Measurements from ENCODE around the gene HSD11B1. TPM values are rescaled to one million over a fixed set of nuclear protein-coding genes. Genes with fewer than 3 reads are reported as not detected.

Gene HSD11B1
- total RNA-seq, 1 experiment from 2014 or later, result not detected

GRCh38 chr1:209755926-209756614 lies 51.4 kb downstream of the HSD11B1 start, which contains the start of gene TRAF3IP3:
Gene TRAF3IP3, plus strand, starts transcription at chr1:209756053. Its CDS starts 3,987 bp downstream, at chr1:209760040.
- no peak for DNase-seq (ENCODE audit: low read depth)

- DNase-seq (ENCODE audit: low read depth), result no peak
Measured at GRCh38 chr1:209756615-209757445, 52.2 kb downstream of the HSD11B1 start.

GRCh38 chr1:209758400-209758799 lies 53.8 kb downstream of the HSD11B1 start:
- DNase-seq (ENCODE audit: low read depth), result no peak

- DNase-seq (ENCODE audit: low read depth), result no peak
Measured at GRCh38 chr1:209759829-209760359, 55.2 kb downstream of the HSD11B1 start.

- DNase-seq (ENCODE audit: low read depth), result no peak
Measured at GRCh38 chr1:209761011-209761635, 56.5 kb downstream of the HSD11B1 start.

GRCh38 chr1:209766051-209766450 lies 61.4 kb downstream of the HSD11B1 start:
- DNase-seq (ENCODE audit: low read depth), result no peak

- no peak for DNase-seq (ENCODE audit: low read depth)
Measured at GRCh38 chr1:209767096-209767495, 62.5 kb downstream of the HSD11B1 start.

GRCh38 chr1:209767706-209768105 lies 63.1 kb downstream of the HSD11B1 start:
- no peak for DNase-seq (ENCODE audit: low read depth)

GRCh38 chr1:209768354-209768774 lies 63.7 kb downstream of the HSD11B1 start:
- no peak for DNase-seq (ENCODE audit: low read depth)

- DNase-seq (ENCODE audit: low read depth), result peak; percentile 83
Measured at GRCh38 chr1:209769171-209769904, 64.7 kb downstream of the HSD11B1 start.

- no peak for DNase-seq (ENCODE audit: low read depth)
Measured at GRCh38 chr1:209769971-209770370, 65.3 kb downstream of the HSD11B1 start.

- no peak for DNase-seq (ENCODE audit: low read depth)
Measured at GRCh38 chr1:209770636-209771415, 66.2 kb downstream of the HSD11B1 start.

- DNase-seq (ENCODE audit: low read depth), result no peak
Measured at GRCh38 chr1:209772126-209772525, 67.5 kb downstream of the HSD11B1 start.

- no peak for DNase-seq (ENCODE audit: low read depth)
Measured at GRCh38 chr1:209774592-209774991, 69.9 kb downstream of the HSD11B1 start.

GRCh38 chr1:209775678-209776077 lies 71.0 kb downstream of the HSD11B1 start:
- DNase-seq (ENCODE audit: low read depth), result no peak

- peak; percentile 49 for DNase-seq (ENCODE audit: low read depth)
Measured at GRCh38 chr1:209777587-209777986, 72.9 kb downstream of the HSD11B1 start.

GRCh38 chr1:209778102-209778501 lies 73.5 kb downstream of the HSD11B1 start:
- no peak for DNase-seq (ENCODE audit: low read depth)

GRCh38 chr1:209780268-209780667 lies 75.6 kb downstream of the HSD11B1 start:
- no peak for DNase-seq (ENCODE audit: low read depth)

- no peak for DNase-seq (ENCODE audit: low read depth)
Measured at GRCh38 chr1:209783386-209783785, 78.7 kb downstream of the HSD11B1 start.

Measured in LHCN-M2 (cell line).